Cardiac fibroblast (primary cell): ENCODE results near the gene KIRREL2.

Source experiments
- DNase-seq, 2 donors: peaks; one replicate each; pipeline versions ENCODE4 v3.0.0 to v3.0.0-alpha.2; 2010; ENCODE audit warnings: low read depth in 2 of 2
- H3K4me3 ChIP-seq, 2 donors: replicated peaks in 1 of 2; 1 replicate in 1 of 2; 2 replicates in 1 of 2; pipeline ENCODE4 v1.5.1; 2011; ENCODE audit warnings: low read depth in 2 of 2, low read length in 2 of 2, mild to moderate bottlenecking in 2 of 2, moderate library complexity in 1 of 2
- CTCF ChIP-seq: IDR thresholded peaks from one replicate; pipeline ENCODE4 v1.5.1; 2011; ENCODE audit warnings: low read depth, mild to moderate bottlenecking, low read length, inconsistent platforms

Gene KIRREL2

GRCh38 chr19:35883882-35884281 is 27.2 kb downstream of the KIRREL2 start:
- no peak overlapping the region for H3K4me3 ChIP-seq
- TF ChIP-seq CTCF, result no peak
- DNase-seq, result no peak

- H3K4me3 ChIP-seq, result no peak overlapping the region
- TF ChIP-seq CTCF, result no peak
- DNase-seq, result no peak
Observed at GRCh38 chr19:35885225-35885738, 28.6 kb downstream of the KIRREL2 start.

GRCh38 chr19:35885904-35886303 is 29.2 kb downstream of the KIRREL2 start:
- TF ChIP-seq CTCF, result no peak
- no peak overlapping the region for H3K4me3 ChIP-seq
- no peak for DNase-seq

GRCh38 chr19:35887197-35887596 is 30.5 kb downstream of the KIRREL2 start:
- H3K4me3 ChIP-seq, result no peak overlapping the region
- no peak for TF ChIP-seq CTCF
- DNase-seq, result no peak

- no peak for TF ChIP-seq CTCF
- no peak for DNase-seq
- H3K4me3 ChIP-seq, result no peak overlapping the region
Observed at GRCh38 chr19:35888398-35888797, 31.7 kb downstream of the KIRREL2 start.

- TF ChIP-seq CTCF, result no peak
- H3K4me3 ChIP-seq, result no peak overlapping the region
- no peak for DNase-seq
Observed at GRCh38 chr19:35889370-35890112, 32.8 kb downstream of the KIRREL2 start.
